Body of pancreas (tissue), 4 donors: ENCODE data around the gene P4HTM.

Source experiments
- POLR2A ChIP-seq, 3 donors: fragments of 450-650 bp; IDR thresholded peaks; one replicate each; pipeline ENCODE4 v1.6.1; 2016; ENCODE audit warnings: antibody characterized with exemption in 3 of 3, mild to moderate bottlenecking in 2 of 3
- TF ChIP-seq, protein P1 (sequence below), 7 experiments: fragments of 450-650 bp in 4 of 7; fragments of 200-600 bp in 3 of 7; sonication (generic) in 3 of 7; IDR thresholded peaks; one replicate each; pipeline ENCODE4 v1.5.1; 2016 to 2019; ENCODE audit warnings: antibody characterized with exemption in 7 of 7

GRCh38 chr3:48970586-48970985 lies 19.5 kb upstream of the P4HTM start:
- no peak for TF ChIP-seq POLR2A (IDR thresholded peaks at IDR 0.05)
- TF ChIP-seq, protein P1, sequence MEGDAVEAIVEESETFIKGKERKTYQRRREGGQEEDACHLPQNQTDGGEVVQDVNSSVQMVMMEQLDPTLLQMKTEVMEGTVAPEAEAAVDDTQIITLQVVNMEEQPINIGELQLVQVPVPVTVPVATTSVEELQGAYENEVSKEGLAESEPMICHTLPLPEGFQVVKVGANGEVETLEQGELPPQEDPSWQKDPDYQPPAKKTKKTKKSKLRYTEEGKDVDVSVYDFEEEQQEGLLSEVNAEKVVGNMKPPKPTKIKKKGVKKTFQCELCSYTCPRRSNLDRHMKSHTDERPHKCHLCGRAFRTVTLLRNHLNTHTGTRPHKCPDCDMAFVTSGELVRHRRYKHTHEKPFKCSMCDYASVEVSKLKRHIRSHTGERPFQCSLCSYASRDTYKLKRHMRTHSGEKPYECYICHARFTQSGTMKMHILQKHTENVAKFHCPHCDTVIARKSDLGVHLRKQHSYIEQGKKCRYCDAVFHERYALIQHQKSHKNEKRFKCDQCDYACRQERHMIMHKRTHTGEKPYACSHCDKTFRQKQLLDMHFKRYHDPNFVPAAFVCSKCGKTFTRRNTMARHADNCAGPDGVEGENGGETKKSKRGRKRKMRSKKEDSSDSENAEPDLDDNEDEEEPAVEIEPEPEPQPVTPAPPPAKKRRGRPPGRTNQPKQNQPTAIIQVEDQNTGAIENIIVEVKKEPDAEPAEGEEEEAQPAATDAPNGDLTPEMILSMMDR (IDR thresholded peaks at IDR 0.05): no peak
